ENCODE results near the gene PTGS2.

DNA sequence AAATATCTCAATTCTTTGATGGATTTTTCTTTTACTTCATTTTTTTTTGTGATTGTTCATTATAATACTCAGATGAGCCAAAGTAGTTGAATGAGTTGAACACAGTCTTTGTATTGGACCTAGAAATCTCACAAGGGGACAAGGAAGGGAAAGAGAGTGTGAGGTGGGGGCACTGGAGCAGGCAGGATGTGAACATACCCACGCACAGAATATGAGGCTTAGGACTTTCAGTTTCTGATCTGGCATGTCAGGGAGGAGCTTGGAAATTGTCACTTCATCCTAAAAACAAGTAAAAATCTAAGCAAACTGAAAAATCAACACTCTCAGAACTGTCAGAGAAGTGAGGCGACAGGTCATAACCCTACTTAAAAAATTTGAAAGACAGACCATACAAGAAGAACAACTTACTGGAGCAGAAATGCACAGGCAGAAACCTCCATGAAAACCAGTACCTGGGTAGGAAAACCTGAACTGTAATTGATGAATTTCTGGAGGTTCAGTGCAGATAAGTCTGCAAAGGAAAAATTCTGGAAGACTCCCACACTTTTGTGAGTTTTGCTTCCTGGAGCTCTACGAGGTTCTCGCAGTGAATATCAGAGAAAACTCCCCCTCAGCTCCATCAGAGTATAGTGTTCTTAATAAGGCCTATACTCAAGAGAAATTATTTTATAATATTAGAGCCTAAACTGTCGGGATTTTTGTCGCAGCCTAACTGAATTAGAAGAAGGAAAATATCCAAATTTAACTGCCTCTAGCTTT is 3.6 kb upstream of the PTGS2 start:
- TF ChIP-seq, protein P1, sequence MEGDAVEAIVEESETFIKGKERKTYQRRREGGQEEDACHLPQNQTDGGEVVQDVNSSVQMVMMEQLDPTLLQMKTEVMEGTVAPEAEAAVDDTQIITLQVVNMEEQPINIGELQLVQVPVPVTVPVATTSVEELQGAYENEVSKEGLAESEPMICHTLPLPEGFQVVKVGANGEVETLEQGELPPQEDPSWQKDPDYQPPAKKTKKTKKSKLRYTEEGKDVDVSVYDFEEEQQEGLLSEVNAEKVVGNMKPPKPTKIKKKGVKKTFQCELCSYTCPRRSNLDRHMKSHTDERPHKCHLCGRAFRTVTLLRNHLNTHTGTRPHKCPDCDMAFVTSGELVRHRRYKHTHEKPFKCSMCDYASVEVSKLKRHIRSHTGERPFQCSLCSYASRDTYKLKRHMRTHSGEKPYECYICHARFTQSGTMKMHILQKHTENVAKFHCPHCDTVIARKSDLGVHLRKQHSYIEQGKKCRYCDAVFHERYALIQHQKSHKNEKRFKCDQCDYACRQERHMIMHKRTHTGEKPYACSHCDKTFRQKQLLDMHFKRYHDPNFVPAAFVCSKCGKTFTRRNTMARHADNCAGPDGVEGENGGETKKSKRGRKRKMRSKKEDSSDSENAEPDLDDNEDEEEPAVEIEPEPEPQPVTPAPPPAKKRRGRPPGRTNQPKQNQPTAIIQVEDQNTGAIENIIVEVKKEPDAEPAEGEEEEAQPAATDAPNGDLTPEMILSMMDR (conservative IDR thresholded peaks at IDR 0.05 in 1 of 2, IDR thresholded peaks at IDR 0.05 in 1 of 2; ENCODE audit: extremely low read depth in 1 of 2, insufficient read depth in 1 of 2, low read depth in 1 of 2, low read length in 2 of 2), result no peak
- no peak for TF ChIP-seq EZH2 (IDR thresholded peaks at IDR 0.05; ENCODE audit: borderline replicate concordance, low read length)
